Loucy (cell line): ENCODE results near the gene TNNT3.
A peak's percentile ranks its signal among the peaks of the same experiment; 100 is the strongest.
"Not testable (repeated sequence)": the region's sequence is repeated elsewhere in the genome, so short reads cannot be mapped to it uniquely, and the experiment has no call there.

Experiments
- H2AFZ ChIP-seq: fragments of 200-600 bp; sonication (generic); 2 replicates; pipeline ENCODE4 v1.6.0; 2016; ENCODE audit warnings: antibody characterized with exemption, mild to moderate bottlenecking, low read length, moderate library complexity
- H3F3A ChIP-seq: fragments of 200-600 bp; 2 replicates; pipeline ENCODE4 v1.6.0; 2016; ENCODE audit warnings: antibody characterized with exemption, low read depth, mild to moderate bottlenecking
- H3K27me3 ChIP-seq: fragments of 200-600 bp; sonication (generic); 2 replicates; pipeline ENCODE4 v1.6.1; 2014; ENCODE audit warnings: low read length, mild to moderate bottlenecking; ENCODE audit not compliant: insufficient read depth, poor library complexity, severe bottlenecking
- H3K36me3 ChIP-seq: fragments of 200-600 bp; sonication (generic); 2 replicates; pipeline ENCODE4 v1.6.1; 2016; ENCODE audit warnings: low read length; ENCODE audit not compliant: insufficient read depth
- H3K4me1 ChIP-seq: fragments of 200-600 bp; sonication (generic); 2 replicates; pipeline ENCODE4 v1.5.1; 2014; ENCODE audit warnings: low read length, mild to moderate bottlenecking; ENCODE audit not compliant: insufficient read depth, poor library complexity, severe bottlenecking
- H3K4me2 ChIP-seq: fragments of 200-600 bp; sonication (generic); 2 replicates; pipeline ENCODE4 v1.6.0; 2014; ENCODE audit warnings: antibody characterized with exemption, low read length, low read depth, mild to moderate bottlenecking; ENCODE audit not compliant: poor library complexity, severe bottlenecking
- H3K4me3 ChIP-seq: fragments of 200-600 bp; sonication (generic); 2 replicates; pipeline ENCODE4 v1.5.1; 2014; ENCODE audit warnings: low read length, mild to moderate bottlenecking, mixed read lengths; ENCODE audit not compliant: poor library complexity, severe bottlenecking
- H3K79me2 ChIP-seq: fragments of 200-600 bp; sonication (generic); 2 replicates; pipeline ENCODE4 v1.6.1; 2014; ENCODE audit warnings: low read length; ENCODE audit not compliant: insufficient read depth
- H3K9ac ChIP-seq: fragments of 200-600 bp; sonication (generic); 2 replicates; pipeline ENCODE4 v1.6.0; 2014; ENCODE audit warnings: mild to moderate bottlenecking, low read depth, low read length, moderate library complexity; ENCODE audit not compliant: poor library complexity, severe bottlenecking
- H3K9me2 ChIP-seq: fragments of 200-600 bp; sonication (generic); replicated peaks from 2 replicates; pipeline ENCODE4 v1.6.1; 2016; ENCODE audit warnings: low read depth, low read length, mixed read lengths
- H3K9me3 ChIP-seq: fragments of 200-600 bp; sonication (generic); 2 replicates; pipeline ENCODE4 v1.6.1; 2014; ENCODE audit warnings: mild to moderate bottlenecking, antibody characterized with exemption, low read length, low read depth; ENCODE audit not compliant: insufficient read depth
- H4K20me1 ChIP-seq: fragments of 200-600 bp; sonication (generic); 2 replicates; pipeline ENCODE4 v1.6.0; 2014; ENCODE audit warnings: antibody characterized with exemption, low read length, mild to moderate bottlenecking; ENCODE audit not compliant: insufficient read depth, poor library complexity, severe bottlenecking
- EZH2phosphoT487 ChIP-seq: fragments of 200-600 bp; IDR thresholded peaks from 2 replicates; pipeline ENCODE4 v1.6.1; 2018; ENCODE audit warnings: antibody characterized with exemption, mild to moderate bottlenecking, moderate library complexity, borderline replicate concordance
- TF ChIP-seq, protein P1 (sequence below): fragments of 200-600 bp; sonication (generic); conservative IDR thresholded peaks from 2 replicates; pipeline ENCODE4 v1.5.1; 2014; ENCODE audit warnings: mild to moderate bottlenecking, antibody characterized with exemption, low read length

Gene TNNT3

DNA sequence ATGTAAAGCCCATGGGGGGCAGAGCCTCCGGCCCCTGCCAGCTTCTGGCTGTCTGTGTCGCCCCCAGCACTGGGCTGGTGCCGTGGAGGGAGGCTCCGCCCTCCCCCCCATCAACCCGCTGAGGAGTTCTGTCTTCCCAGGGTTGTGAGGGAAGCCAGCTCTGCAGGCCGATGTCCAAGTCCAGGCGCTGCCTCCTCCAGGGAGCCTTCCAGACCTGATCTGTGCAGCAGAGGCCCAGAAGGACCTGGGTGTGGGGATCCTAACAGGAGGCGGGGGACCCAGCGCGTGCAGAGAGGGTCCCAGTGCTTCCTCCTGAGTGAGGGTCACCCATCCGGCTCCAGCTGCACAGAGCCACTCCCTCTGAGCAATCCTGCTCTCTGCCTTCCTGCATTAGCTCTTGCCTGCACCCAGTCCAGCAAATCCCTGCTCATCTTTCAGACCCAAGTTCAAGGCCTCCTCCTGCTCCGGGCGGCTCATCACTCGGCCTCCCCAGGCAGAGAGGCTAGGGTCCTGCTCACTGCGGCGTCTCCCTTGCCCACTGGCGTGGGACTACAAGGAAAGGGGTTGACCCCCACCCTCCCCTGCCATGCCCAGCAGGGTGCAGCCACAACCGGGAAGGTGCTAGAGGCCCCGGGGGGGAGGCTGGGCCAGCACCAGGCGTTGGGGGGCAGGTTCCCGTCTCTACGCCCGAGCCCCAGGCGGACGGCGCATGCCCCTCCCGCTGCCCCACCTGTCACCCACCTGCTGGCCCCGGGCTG, 44.2 kb upstream of the TNNT3 start:
- peaks cover 4% of the 10 kb centered on the region for H4K20me1 ChIP-seq

DNA sequence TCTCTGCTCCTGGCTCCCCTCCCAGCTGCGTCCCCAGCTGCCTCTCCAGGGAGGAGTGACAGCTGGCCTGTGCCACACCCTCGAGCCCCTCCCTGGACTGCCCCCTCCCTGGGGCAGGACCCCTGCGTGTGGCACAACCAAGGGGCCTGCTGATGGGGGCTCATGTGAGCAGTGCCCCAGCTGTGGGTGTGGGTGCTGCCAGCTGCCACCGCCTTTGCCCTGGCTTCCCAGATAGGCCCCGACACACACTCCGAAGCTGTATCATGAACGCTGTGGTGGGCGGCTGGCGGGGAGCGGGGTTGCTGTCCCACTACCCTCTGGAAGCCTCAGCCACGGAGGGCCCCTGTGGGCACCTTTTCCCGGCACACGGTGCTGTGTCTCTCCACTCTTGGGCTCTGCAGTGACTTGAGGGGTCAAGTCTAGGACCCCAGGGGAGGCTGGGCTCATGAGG, 43.6 kb upstream of the TNNT3 start:
- H4K20me1 ChIP-seq, H3F3A ChIP-seq, H3K79me2 ChIP-seq, H3K4me1 ChIP-seq, H3K27me3 ChIP-seq, H3K9ac ChIP-seq, H3K4me3 ChIP-seq, H3K9me2 ChIP-seq, H3K4me2 ChIP-seq, H3K36me3 ChIP-seq, H2AFZ ChIP-seq, H3K9me3 ChIP-seq: not testable (repeated sequence)

More for the DNA sequence above, 44.2 kb upstream of the TNNT3 start:
- Histone ChIP-seq H2AFZ (no peak overlapping the region), H3K4me3 (no peak overlapping the region), H3K36me3 (no peaks in the 10 kb centered on the region), H3K4me2 (no peak overlapping the region), H3K79me2 (peaks cover 7% of the 10 kb centered on the region; the same call in 1 of the 2 replicates), H3K27me3 (no peaks in the 10 kb centered on the region), H3F3A (no peaks in the 10 kb centered on the region), H3K9ac (no peak overlapping the region), H3K9me3 (no peaks in the 10 kb centered on the region), H3K9me2 (no peaks in the 10 kb centered on the region), H3K4me1 (no peaks in the 10 kb centered on the region)
- TF ChIP-seq, protein P1, sequence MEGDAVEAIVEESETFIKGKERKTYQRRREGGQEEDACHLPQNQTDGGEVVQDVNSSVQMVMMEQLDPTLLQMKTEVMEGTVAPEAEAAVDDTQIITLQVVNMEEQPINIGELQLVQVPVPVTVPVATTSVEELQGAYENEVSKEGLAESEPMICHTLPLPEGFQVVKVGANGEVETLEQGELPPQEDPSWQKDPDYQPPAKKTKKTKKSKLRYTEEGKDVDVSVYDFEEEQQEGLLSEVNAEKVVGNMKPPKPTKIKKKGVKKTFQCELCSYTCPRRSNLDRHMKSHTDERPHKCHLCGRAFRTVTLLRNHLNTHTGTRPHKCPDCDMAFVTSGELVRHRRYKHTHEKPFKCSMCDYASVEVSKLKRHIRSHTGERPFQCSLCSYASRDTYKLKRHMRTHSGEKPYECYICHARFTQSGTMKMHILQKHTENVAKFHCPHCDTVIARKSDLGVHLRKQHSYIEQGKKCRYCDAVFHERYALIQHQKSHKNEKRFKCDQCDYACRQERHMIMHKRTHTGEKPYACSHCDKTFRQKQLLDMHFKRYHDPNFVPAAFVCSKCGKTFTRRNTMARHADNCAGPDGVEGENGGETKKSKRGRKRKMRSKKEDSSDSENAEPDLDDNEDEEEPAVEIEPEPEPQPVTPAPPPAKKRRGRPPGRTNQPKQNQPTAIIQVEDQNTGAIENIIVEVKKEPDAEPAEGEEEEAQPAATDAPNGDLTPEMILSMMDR: no peak
- TF ChIP-seq EZH2phosphoT487: no peak

DNA sequence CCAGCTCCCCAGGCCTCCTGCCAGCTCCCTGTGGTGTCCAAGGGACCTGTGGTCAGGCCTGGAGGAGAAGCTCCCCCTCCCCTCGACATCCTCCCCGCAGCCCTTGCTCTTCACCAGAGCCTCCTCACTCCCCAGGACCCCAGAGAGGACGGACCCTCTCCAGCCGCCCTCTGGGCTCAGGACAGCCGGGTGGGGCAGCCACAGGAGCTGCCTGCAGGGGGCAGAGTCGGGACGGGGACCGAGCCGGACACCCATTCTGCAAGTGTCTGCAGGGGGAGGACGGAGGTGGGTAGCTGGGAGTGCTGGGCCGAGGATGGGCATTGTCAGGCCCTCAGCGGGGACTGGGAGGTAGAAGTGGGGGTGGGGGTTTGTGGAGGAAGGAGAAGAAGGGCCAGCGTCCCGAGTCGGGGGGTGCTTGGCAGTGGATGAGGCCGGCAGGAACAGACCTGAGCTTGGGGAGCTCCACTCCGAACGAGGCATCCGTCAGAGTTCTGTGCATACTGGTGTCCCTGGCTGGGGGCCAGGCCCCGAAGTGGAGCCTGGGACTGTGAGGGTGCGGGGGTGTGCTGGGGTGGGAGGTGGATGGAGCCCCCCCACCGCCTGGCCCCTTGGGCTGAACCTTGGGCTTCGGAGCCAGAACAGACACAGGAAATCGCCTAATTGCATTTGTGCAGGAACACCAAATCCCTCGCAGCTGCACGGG, 43.0 kb upstream of the TNNT3 start:
- Histone ChIP-seq H3F3A (no peaks in the 10 kb centered on the region), H3K36me3 (no peaks in the 10 kb centered on the region), H3K9ac (no peak overlapping the region), H2AFZ (no peak overlapping the region), H3K4me2 (no peak overlapping the region), H4K20me1 (peaks cover 4% of the 10 kb centered on the region), H3K9me3 (no peaks in the 10 kb centered on the region), H3K79me2 (peaks cover 7% of the 10 kb centered on the region; the same call in 1 of the 2 replicates), H3K9me2 (no peaks in the 10 kb centered on the region), H3K27me3 (no peaks in the 10 kb centered on the region), H3K4me1 (no peaks in the 10 kb centered on the region), H3K4me3 (no peak overlapping the region)
- TF ChIP-seq, protein P1: peak; percentile 62
- no peak for TF ChIP-seq EZH2phosphoT487
